Keratinocyte (primary cell): ENCODE measurements around the gene PRELID3B. TPM values are rescaled to one million over a fixed set of nuclear protein-coding genes. Genes with fewer than 3 reads are reported as not detected.

Experiments
- DNase-seq: peaks from one replicate; pipeline ENCODE4 v3.0.0-alpha.2; 2011; ENCODE audit warnings: low read depth, missing footprints, low spot score
- FAIRE-seq: peaks from 2 replicates; lab custom pipeline; 2011; peaks lifted over from hg19 to GRCh38; lab: Jason Lieb, UNC
- H2AFZ ChIP-seq: 2 replicates; pipeline ENCODE4 v1.6.0; 2012; ENCODE audit warnings: low read length, control low read depth, inconsistent platforms; ENCODE audit not compliant: control insufficient read depth
- H3K27ac ChIP-seq: 2 replicates; pipeline ENCODE4 v1.5.1; 2011; ENCODE audit warnings: low read length; ENCODE audit not compliant: control insufficient read depth, insufficient read depth
- H3K27me3 ChIP-seq: 3 replicates; pipeline ENCODE4 v1.6.0; 2011; ENCODE audit warnings: low read length; ENCODE audit not compliant: control insufficient read depth, insufficient read depth; ENCODE audit errors: extremely low read depth
- H3K36me3 ChIP-seq, 2 experiments: 2 replicates in 1 of 2; 3 replicates in 1 of 2; pipeline ENCODE4 v1.5.1; 2011; ENCODE audit warnings: low read length in 2 of 2, mild to moderate bottlenecking in 1 of 2; ENCODE audit not compliant: control insufficient read depth in 2 of 2, insufficient read depth in 2 of 2; ENCODE audit errors: extremely low read depth in 1 of 2
- H3K4me1 ChIP-seq: 3 replicates; pipeline ENCODE4 v1.5.1; 2011; ENCODE audit warnings: low read length; ENCODE audit not compliant: control insufficient read depth, insufficient read depth; ENCODE audit errors: extremely low read depth
- H3K4me2 ChIP-seq: 3 replicates; pipeline ENCODE4 v1.6.0; 2011; ENCODE audit warnings: low read depth, low read length; ENCODE audit not compliant: control insufficient read depth, insufficient read depth; ENCODE audit errors: extremely low read depth
- H3K4me3 ChIP-seq, 3 experiments: fragments of 200-600 bp in 1 of 3; sonication (generic) in 1 of 3; 2 replicates in 2 of 3; 3 replicates in 1 of 3; pipeline ENCODE4 v1.5.1; 2011 to 2016; ENCODE audit warnings: low read length in 3 of 3, mild to moderate bottlenecking in 3 of 3, control low read depth in 2 of 3, inconsistent platforms in 1 of 3, low read depth in 1 of 3, mixed read lengths in 1 of 3, mixed run types in 1 of 3, moderate library complexity in 1 of 3; ENCODE audit not compliant: control insufficient read depth in 2 of 3, insufficient read depth in 2 of 3; ENCODE audit errors: extremely low read depth in 1 of 3
- H3K79me2 ChIP-seq: 2 replicates; pipeline ENCODE4 v1.6.0; 2012; ENCODE audit warnings: low read length; ENCODE audit not compliant: control insufficient read depth, insufficient read depth
- H3K9ac ChIP-seq: 3 replicates; pipeline ENCODE4 v1.6.0; 2011; ENCODE audit warnings: low read length; ENCODE audit not compliant: control insufficient read depth, insufficient read depth; ENCODE audit errors: extremely low read depth
- H3K9me1 ChIP-seq: 3 replicates; pipeline ENCODE4 v1.6.0; 2011; ENCODE audit warnings: low read length; ENCODE audit not compliant: control insufficient read depth, insufficient read depth; ENCODE audit errors: extremely low read depth
- H3K9me3 ChIP-seq: 2 replicates; pipeline ENCODE4 v1.5.1; 2012; ENCODE audit warnings: low read depth, low read length; ENCODE audit not compliant: control insufficient read depth
- H4K20me1 ChIP-seq: 3 replicates; pipeline ENCODE4 v1.6.0; 2011; ENCODE audit warnings: low read length; ENCODE audit not compliant: control insufficient read depth, insufficient read depth; ENCODE audit errors: extremely low read depth
- CTCF ChIP-seq, 3 experiments: IDR thresholded peaks in 1 of 3; conservative IDR thresholded peaks in 1 of 3; optimal IDR thresholded peaks in 1 of 3; 2 replicates in 2 of 3; 3 replicates in 1 of 3; pipeline versions ENCODE3 to v1.5.1; 2011; ENCODE audit warnings: low read length in 3 of 3, mild to moderate bottlenecking in 3 of 3, moderate library complexity in 2 of 3, control low read depth in 1 of 3, inconsistent platforms in 1 of 3; ENCODE audit not compliant: insufficient read depth in 2 of 3; ENCODE audit errors: extremely low read depth in 1 of 3
- EZH2 ChIP-seq: IDR thresholded peaks from one replicate; pipeline ENCODE4 v1.6.1; 2012; ENCODE audit warnings: inconsistent platforms, mild to moderate bottlenecking, low read length, moderate library complexity
- dilution Hi-C: fragments of 300-500 bp; cut with MboI; formaldehyde crosslinking; loops from one replicate; pipeline ENCODE4 v1.7.0; 2020; ENCODE audit warnings: low sequenced_read_pairs; ENCODE audit not compliant: extremely low pct_ligation_motif_present
- polyA plus RNA-seq, 5 experiments: library from polyadenylated mRNA; depleted of rRNA in 3 of 5; stranded (reverse) in 3 of 5; stranded (forward) in 1 of 5; unstranded in 1 of 5; fragments of >200 nt; gene quantifications; 1 replicate in 1 of 5; 2 replicates in 3 of 5; 3 replicates in 1 of 5; pipeline versions ENCODE4 v1.2.1 to v1.2.3, GENCODE V29; 2011 to 2012; ENCODE audit warnings: missing spikeins in 2 of 5, low read depth in 1 of 5, low replicate concordance in 1 of 5

PRELID3B gene
- polyA plus RNA-seq, 1 donor (not counting 4 experiments of a cell fraction or from before 2014, with no cell fraction given) = 86.9 TPM

GRCh38 chr20:59006864-59007664 is 35.5 kb downstream of the PRELID3B start, which contains the start of gene CTSZ:
CTSZ (minus strand) TSS chr20:59007254; CDS start chr20:59007128, 126 bp downstream.
- peak within 1 kb of the TSS; percentile 58 for H3K27ac ChIP-seq
- peak within 1 kb of the TSS; percentile 93 for H3K4me2 ChIP-seq
- no peaks in the 10 kb centered on the region for H3K9me1 ChIP-seq
- dilution Hi-C loops = no loop called here
- peak within 1 kb of the TSS; percentile 63 to 81 (median 80) for H3K4me3 ChIP-seq
- no peak for DNase-seq
- FAIRE-seq = no peak
- H3K9me3 ChIP-seq = no peaks in the 10 kb centered on the region
- H3K4me1 ChIP-seq = peaks cover 36% of the 10 kb centered on the region
- H3K79me2 ChIP-seq = peaks cover 16% of the 10 kb centered on the region
- H4K20me1 ChIP-seq = no peaks in the 10 kb centered on the region
- TF ChIP-seq CTCF (optimal IDR thresholded peaks at IDR 0.05 in 1 of 3, IDR thresholded peaks at IDR 0.05 in 1 of 3, conservative IDR thresholded peaks at IDR 0.05 in 1 of 3; ENCODE audit: extremely low read depth in 1 of 3, insufficient read depth in 2 of 3, low read length in 3 of 3) = no peak
- TF ChIP-seq EZH2 = no peak
- H3K36me3 ChIP-seq = peaks cover 3 to 11% of the 10 kb centered on the region in 2 experiments
- no peaks in the 10 kb centered on the region for H3K27me3 ChIP-seq
- peak within 1 kb of the TSS; percentile 70 for H2AFZ ChIP-seq
- H3K9ac ChIP-seq = peak within 1 kb of the TSS; percentile 85

- H3K9ac ChIP-seq = peak overlapping the region; percentile 85
- TF ChIP-seq CTCF (optimal IDR thresholded peaks at IDR 0.05 in 1 of 3, IDR thresholded peaks at IDR 0.05 in 1 of 3, conservative IDR thresholded peaks at IDR 0.05 in 1 of 3; ENCODE audit: extremely low read depth in 1 of 3, insufficient read depth in 2 of 3, low read length in 3 of 3) (no peak), EZH2 (no peak)
- peak overlapping the region; percentile 63 to 81 (median 80) for H3K4me3 ChIP-seq
- peaks cover 31% of the 10 kb centered on the region for H3K4me1 ChIP-seq
- peaks cover 8 to 17% of the 10 kb centered on the region in 2 experiments for H3K36me3 ChIP-seq
- no peaks in the 10 kb centered on the region for H3K9me3 ChIP-seq
- H2AFZ ChIP-seq = peak overlapping the region; percentile 70
- DNase-seq = no peak
- no peaks in the 10 kb centered on the region for H3K27me3 ChIP-seq
- FAIRE-seq = no peak
- H4K20me1 ChIP-seq = no peaks in the 10 kb centered on the region
- H3K4me2 ChIP-seq = peak overlapping the region; percentile 93
- peak overlapping the region; percentile 58 for H3K27ac ChIP-seq
- H3K9me1 ChIP-seq = no peaks in the 10 kb centered on the region
- peaks cover 16% of the 10 kb centered on the region for H3K79me2 ChIP-seq
- dilution Hi-C loops = no loop called here
Observed at GRCh38 chr20:59006167-59006863, 36.3 kb downstream of the PRELID3B start.
